ENCODE data around the gene MYL9.
"Not testable (repeated sequence)": the region's sequence is repeated elsewhere in the genome, so short reads cannot be mapped to it uniquely, and the experiment has no call there.

DNA sequence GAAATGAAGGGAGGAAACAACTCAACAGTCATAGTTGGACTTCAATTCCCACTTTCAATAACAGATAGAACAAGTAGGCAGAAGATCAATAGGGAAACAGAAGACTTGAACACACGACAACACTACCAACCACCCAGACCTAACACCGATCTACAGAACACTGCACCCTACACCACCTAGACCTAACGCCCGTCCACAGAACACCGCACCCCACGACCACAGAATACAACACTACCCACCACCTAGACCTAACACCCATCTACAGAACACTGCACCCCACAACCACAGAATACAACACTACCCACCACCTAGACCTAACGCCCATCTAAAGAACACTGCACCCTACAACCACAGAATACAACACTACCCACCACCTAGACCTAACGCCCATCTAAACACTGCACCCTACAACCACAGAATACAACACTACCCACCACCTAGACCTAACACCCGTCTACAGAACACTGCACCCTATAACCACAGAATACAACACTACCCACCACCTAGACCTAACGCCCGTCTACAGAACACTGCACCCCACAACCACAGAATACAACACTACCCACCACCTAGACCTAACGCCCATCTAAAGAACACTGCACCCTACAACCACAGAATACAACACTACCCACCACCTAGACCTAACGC is 22.9 kb downstream of the MYL9 start:
- TF ChIP-seq POLR2A (IDR thresholded peaks at IDR 0.05), result not testable (repeated sequence)
- TF ChIP-seq, protein P1, sequence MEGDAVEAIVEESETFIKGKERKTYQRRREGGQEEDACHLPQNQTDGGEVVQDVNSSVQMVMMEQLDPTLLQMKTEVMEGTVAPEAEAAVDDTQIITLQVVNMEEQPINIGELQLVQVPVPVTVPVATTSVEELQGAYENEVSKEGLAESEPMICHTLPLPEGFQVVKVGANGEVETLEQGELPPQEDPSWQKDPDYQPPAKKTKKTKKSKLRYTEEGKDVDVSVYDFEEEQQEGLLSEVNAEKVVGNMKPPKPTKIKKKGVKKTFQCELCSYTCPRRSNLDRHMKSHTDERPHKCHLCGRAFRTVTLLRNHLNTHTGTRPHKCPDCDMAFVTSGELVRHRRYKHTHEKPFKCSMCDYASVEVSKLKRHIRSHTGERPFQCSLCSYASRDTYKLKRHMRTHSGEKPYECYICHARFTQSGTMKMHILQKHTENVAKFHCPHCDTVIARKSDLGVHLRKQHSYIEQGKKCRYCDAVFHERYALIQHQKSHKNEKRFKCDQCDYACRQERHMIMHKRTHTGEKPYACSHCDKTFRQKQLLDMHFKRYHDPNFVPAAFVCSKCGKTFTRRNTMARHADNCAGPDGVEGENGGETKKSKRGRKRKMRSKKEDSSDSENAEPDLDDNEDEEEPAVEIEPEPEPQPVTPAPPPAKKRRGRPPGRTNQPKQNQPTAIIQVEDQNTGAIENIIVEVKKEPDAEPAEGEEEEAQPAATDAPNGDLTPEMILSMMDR (IDR thresholded peaks at IDR 0.05 in 4 of 5, conservative IDR thresholded peaks at IDR 0.05 in 1 of 5), result not testable (repeated sequence)
